ENCODE results near the gene GRIP2.
A peak's percentile ranks its signal among the peaks of the same experiment; 100 is the strongest.

The GRIP2 gene

DNA sequence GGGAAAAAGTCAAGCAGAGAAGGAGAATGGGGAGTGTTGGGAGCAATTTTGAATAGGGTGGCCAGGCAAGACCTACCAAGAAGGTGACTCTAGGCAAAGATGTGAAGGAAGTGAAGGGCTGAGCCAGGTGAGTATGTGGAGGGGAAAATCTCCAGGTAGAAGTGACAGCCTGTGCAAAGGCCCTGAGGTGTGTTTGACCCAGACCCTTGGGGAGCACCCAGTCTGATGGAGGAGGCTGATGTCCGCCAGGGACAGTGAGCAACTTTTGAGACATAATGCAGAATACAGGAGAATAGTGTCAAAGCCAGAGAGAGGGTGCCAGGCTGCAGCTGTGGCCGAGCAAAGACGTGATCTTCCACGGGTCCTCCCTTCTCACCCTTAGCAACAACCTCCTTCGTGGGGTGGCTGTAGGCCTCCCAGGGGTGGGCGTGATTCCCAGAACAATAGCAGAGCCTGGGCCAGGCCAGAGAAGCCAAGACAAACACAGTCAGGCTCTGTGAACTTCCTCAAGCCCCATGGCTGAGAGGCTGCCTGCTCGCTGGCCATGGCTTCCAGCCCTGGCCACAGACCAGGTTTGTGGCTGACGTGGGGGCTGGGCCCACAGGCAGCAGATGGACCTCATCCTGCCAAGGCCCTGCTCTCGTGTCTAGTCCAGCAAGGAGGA lies 79.7 kb downstream of the GRIP2 start:
- H3K4me3 ChIP-seq (replicated peaks in 1 of 2; ENCODE audit: low read depth in 2 of 2, low read length in 2 of 2): no peak overlapping the region
- peak; percentile 95 to 99 for DNase-seq (ENCODE audit: low read depth in 2 of 2)
- TF ChIP-seq, protein P1, sequence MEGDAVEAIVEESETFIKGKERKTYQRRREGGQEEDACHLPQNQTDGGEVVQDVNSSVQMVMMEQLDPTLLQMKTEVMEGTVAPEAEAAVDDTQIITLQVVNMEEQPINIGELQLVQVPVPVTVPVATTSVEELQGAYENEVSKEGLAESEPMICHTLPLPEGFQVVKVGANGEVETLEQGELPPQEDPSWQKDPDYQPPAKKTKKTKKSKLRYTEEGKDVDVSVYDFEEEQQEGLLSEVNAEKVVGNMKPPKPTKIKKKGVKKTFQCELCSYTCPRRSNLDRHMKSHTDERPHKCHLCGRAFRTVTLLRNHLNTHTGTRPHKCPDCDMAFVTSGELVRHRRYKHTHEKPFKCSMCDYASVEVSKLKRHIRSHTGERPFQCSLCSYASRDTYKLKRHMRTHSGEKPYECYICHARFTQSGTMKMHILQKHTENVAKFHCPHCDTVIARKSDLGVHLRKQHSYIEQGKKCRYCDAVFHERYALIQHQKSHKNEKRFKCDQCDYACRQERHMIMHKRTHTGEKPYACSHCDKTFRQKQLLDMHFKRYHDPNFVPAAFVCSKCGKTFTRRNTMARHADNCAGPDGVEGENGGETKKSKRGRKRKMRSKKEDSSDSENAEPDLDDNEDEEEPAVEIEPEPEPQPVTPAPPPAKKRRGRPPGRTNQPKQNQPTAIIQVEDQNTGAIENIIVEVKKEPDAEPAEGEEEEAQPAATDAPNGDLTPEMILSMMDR (IDR thresholded peaks at IDR 0.05; ENCODE audit: low read depth, low read length): no peak

DNA sequence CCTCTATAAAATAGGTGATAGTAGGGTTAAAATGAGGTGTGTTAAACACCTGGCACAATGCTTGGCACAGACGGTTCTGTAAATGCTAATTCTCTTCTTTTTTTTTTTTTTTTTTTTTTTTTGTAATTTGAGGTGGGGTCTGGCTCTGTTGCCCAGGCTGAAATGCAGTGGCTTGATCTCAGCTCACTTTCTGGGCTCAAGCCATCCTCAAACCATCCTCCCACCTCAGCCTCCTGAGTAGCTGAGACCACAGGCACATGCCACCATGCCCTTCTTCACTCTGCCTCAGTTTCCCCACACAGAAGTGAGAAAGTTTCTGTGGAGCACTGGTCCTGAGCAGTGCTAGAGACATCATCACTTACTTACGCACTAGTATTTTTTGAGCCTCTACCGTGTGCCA lies 80.4 kb downstream of the GRIP2 start:
- TF ChIP-seq, protein P1 (IDR thresholded peaks at IDR 0.05; ENCODE audit: low read depth, low read length): no peak
- no peak for DNase-seq (ENCODE audit: low read depth in 2 of 2)
- H3K4me3 ChIP-seq (replicated peaks in 1 of 2; ENCODE audit: low read depth in 2 of 2, low read length in 2 of 2): no peak overlapping the region

DNA sequence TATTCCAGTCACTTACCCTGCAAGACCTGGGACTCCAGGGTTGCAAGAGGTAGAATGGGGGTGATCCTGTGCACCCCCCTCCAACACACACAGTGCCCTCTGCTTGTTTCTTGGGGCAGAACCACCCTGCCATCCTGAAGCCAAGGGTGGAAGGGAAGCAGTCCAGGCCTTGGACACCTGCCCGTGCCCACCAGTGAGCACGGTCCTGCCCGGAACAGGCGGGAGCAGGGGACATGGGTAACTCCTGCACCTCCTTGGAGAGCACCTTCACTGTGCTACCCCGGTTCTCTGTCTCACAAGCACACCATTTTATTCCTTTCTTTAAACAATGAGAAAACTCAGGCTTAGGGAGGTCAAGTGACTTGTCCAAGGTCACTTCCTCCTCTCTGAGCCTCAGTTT lies 80.8 kb downstream of the GRIP2 start:
- no peak overlapping the region for H3K4me3 ChIP-seq (replicated peaks in 1 of 2; ENCODE audit: low read depth in 2 of 2, low read length in 2 of 2)
- TF ChIP-seq, protein P1 (IDR thresholded peaks at IDR 0.05; ENCODE audit: low read depth, low read length): no peak

DNA sequence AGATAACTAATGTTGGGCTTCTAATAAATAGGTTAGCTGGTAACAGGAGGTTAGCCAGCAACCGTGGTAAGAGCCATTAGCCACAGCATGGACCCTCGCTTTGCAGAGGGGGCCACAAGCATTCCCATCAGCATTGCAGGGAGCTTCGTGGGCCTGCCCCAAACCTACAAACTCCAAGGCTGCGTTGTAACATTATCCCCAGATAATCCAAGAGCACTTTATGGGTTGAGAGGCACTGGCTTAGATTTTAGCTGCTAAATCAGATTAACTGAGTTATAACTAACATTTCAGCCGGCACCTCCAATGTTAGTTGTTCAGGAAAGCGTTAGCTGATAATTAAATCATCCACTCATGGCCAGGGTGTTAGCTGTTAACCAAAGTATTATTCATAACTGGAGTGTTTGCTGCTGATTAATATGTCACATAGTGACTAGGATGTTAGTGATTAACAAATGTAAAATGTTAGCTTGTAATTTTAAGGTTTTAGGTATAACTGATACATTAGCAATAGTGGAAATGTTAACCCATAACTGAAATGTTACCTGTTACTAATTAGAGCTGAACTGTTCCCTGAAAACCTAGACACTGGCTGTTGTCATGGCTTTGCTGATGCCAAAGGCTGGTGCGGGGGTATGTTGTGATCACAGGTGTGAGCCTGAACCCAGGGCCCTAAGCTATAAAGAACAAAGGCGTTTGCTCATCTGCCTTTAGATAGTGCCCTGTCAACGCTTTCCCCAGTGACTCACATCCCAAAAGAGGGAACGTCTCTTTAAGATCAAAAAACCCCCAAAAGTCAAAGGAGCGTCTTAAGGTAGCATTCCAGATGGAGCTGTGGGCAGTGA lies 81.5 kb downstream of the GRIP2 start:
- TF ChIP-seq, protein P1 (IDR thresholded peaks at IDR 0.05; ENCODE audit: low read depth, low read length): no peak
- no peak for DNase-seq (ENCODE audit: low read depth in 2 of 2)
- H3K4me3 ChIP-seq (replicated peaks in 1 of 2; ENCODE audit: low read depth in 2 of 2, low read length in 2 of 2): no peak overlapping the region

More for the DNA sequence above, 80.8 kb downstream of the GRIP2 start:
- no peak for DNase-seq (ENCODE audit: low read depth in 2 of 2)

DNA sequence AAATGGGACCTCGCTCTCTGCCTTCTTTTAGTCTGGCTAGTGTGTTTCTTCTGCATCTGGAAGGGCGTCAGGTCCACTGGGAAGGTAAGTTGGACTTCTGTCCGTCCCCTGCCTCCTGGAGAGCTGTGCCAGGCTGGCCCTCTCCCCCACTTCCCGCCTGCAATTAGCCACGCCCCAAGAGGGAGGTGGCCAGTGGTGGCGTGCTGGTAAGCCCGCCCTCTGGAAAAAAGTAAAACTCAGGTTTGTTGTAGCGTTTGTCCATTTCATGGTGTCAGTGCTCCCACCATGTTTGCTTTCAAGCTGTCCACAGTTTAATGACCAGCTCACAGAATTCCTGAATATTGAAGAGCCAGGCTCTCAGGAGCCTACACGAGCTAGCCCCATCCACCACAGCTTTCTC lies 82.1 kb downstream of the GRIP2 start:
- H3K4me3 ChIP-seq (replicated peaks in 1 of 2; ENCODE audit: low read depth in 2 of 2, low read length in 2 of 2): no peak overlapping the region
- no peak for DNase-seq (ENCODE audit: low read depth in 2 of 2)
- TF ChIP-seq, protein P1 (IDR thresholded peaks at IDR 0.05; ENCODE audit: low read depth, low read length): no peak

DNA sequence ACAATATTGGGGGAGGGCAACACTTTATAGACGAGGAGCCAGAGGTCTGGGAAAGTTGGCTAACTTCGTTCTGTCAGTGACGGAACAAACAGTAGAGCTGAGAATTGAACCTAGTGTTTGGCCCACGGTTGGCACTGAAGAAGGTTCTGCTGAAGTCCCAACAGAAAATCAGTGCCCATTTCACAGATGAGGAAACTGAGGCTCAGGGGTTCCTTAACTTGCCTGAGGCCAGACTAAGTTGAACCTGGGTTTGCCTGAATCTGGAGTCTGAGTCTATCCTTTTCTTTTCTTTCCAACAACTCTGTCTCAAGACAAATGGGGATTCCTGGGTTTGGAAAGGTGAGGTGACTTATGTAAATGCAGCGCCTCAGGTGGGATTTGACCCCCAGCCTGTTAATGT lies 82.7 kb downstream of the GRIP2 start:
- TF ChIP-seq, protein P1 (IDR thresholded peaks at IDR 0.05; ENCODE audit: low read depth, low read length): no peak
- no peak overlapping the region for H3K4me3 ChIP-seq (replicated peaks in 1 of 2; ENCODE audit: low read depth in 2 of 2, low read length in 2 of 2)
- DNase-seq (ENCODE audit: low read depth in 2 of 2): no peak
